Glutamatergic neuron (in vitro differentiated cells): ENCODE data around the gene ZXDB. TPM values are rescaled to one million over a fixed set of nuclear protein-coding genes. Genes with fewer than 3 reads are reported as not detected.

Experiments used
- DNase-seq: peaks from one replicate; pipeline ENCODE4 v3.0.0; 2022
- H3K27ac Mint-ChIP-seq: one replicate; pipeline ENCODE4 v1.8.0; 2020; ENCODE audit warnings: mild to moderate bottlenecking, mixed read lengths, inconsistent platforms; ENCODE audit not compliant: unreplicated experiment
- H3K27me3 Mint-ChIP-seq: one replicate; pipeline ENCODE4 v1.8.0; 2020; ENCODE audit warnings: mild to moderate bottlenecking, moderate library complexity, mixed read lengths, inconsistent platforms; ENCODE audit not compliant: unreplicated experiment
- H3K36me3 Mint-ChIP-seq: one replicate; pipeline ENCODE4 v1.8.0; 2020; ENCODE audit warnings: mild to moderate bottlenecking, mixed read lengths, inconsistent platforms; ENCODE audit not compliant: unreplicated experiment
- H3K4me1 Mint-ChIP-seq: one replicate; pipeline ENCODE4 v1.8.0; 2020; ENCODE audit warnings: mild to moderate bottlenecking, low read depth, mixed read lengths, inconsistent platforms; ENCODE audit not compliant: unreplicated experiment
- H3K4me3 Mint-ChIP-seq: one replicate; pipeline ENCODE4 v1.8.0; 2020; ENCODE audit warnings: mild to moderate bottlenecking, mixed read lengths, inconsistent platforms; ENCODE audit not compliant: unreplicated experiment
- H3K9me3 Mint-ChIP-seq: one replicate; pipeline ENCODE4 v1.8.0; 2020; ENCODE audit warnings: mild to moderate bottlenecking, moderate library complexity, mixed read lengths, inconsistent platforms; ENCODE audit not compliant: unreplicated experiment
- total RNA-seq: library from RNA; stranded (reverse); fragmentation: NEBNext Ultra II Directional; extraction: Animal tissue kit (Norgen Biotek cat#: 25700); gene quantifications from one replicate; pipeline ENCODE4 v1.2.1, GENCODE V29; 2021; ENCODE audit not compliant: unreplicated experiment
- TF ChIP-seq, protein P1 (sequence below): fragments of 200-600 bp; sonication (generic); IDR thresholded peaks from one replicate; pipeline ENCODE4 v1.5.0; 2021; ENCODE audit not compliant: partially characterized antibody, unreplicated experiment

Gene ZXDB
- total RNA-seq, 1 donor from 2014 or later, result 4.9 TPM

DNA sequence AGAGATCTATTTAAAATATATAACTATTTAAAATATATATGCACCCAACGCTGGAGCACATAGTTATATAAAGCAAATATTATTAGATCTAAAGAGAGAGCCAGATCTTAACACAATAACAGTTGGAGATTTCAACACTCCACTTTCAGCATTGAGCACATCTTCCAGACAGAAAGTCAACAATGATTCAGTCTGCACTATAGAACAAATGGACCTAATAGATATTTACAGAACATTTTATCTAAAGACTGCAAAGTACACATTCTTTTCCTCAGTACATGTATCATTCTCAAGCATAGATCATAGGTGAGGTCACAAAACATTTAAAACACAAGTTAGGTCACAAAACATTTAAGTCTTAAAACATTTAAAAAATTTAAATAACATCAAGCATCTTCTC, 51.9 kb downstream of the ZXDB start:
- no peaks in the 10 kb centered on the region for H3K4me1 Mint-ChIP-seq
- no peak overlapping the region for H3K27ac Mint-ChIP-seq
- no peaks in the 10 kb centered on the region for H3K36me3 Mint-ChIP-seq
- no peaks in the 10 kb centered on the region for H3K27me3 Mint-ChIP-seq
- H3K9me3 Mint-ChIP-seq, result no peaks in the 10 kb centered on the region
- DNase-seq, result no peak
- no peak overlapping the region for H3K4me3 Mint-ChIP-seq
- TF ChIP-seq, protein P1, sequence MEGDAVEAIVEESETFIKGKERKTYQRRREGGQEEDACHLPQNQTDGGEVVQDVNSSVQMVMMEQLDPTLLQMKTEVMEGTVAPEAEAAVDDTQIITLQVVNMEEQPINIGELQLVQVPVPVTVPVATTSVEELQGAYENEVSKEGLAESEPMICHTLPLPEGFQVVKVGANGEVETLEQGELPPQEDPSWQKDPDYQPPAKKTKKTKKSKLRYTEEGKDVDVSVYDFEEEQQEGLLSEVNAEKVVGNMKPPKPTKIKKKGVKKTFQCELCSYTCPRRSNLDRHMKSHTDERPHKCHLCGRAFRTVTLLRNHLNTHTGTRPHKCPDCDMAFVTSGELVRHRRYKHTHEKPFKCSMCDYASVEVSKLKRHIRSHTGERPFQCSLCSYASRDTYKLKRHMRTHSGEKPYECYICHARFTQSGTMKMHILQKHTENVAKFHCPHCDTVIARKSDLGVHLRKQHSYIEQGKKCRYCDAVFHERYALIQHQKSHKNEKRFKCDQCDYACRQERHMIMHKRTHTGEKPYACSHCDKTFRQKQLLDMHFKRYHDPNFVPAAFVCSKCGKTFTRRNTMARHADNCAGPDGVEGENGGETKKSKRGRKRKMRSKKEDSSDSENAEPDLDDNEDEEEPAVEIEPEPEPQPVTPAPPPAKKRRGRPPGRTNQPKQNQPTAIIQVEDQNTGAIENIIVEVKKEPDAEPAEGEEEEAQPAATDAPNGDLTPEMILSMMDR, result no peak

DNA sequence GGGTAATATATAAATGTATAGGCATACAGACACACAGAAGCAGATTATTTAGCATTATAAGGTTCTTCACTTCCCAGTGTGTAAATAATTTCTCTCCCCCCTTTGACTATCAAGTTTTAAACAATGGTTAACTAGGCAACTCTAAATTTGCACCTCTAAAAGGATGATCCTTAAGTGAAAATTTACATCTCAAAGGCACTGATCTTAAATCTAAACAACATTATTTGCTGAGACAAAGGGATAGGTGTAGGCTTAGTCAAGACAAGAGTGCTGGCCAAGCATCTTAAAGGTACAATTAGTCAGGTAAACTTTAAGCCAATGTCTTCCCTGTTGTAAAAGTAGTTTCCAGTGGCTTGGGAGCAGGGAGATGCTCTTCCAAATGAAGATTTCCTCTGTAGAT, 55.2 kb downstream of the ZXDB start:
- no peak for DNase-seq
- H3K4me1 Mint-ChIP-seq, result peaks cover 2% of the 10 kb centered on the region
- H3K4me3 Mint-ChIP-seq, result no peak overlapping the region
- no peaks in the 10 kb centered on the region for H3K36me3 Mint-ChIP-seq
- no peaks in the 10 kb centered on the region for H3K27me3 Mint-ChIP-seq
- TF ChIP-seq, protein P1, result no peak
- H3K9me3 Mint-ChIP-seq, result no peaks in the 10 kb centered on the region
- no peak overlapping the region for H3K27ac Mint-ChIP-seq

Other genes starting within 250 kb of the ZXDB start
- not detected for gene NLRP2B, start 88.2 kb downstream of the ZXDB start, total RNA-seq